ENCODE results near the gene CAV2. TPM values are rescaled to one million over a fixed set of nuclear protein-coding genes. Genes with fewer than 3 reads are reported as not detected.

The CAV2 gene
- polyA plus RNA-seq, 1 donor: 50.1 TPM

DNA sequence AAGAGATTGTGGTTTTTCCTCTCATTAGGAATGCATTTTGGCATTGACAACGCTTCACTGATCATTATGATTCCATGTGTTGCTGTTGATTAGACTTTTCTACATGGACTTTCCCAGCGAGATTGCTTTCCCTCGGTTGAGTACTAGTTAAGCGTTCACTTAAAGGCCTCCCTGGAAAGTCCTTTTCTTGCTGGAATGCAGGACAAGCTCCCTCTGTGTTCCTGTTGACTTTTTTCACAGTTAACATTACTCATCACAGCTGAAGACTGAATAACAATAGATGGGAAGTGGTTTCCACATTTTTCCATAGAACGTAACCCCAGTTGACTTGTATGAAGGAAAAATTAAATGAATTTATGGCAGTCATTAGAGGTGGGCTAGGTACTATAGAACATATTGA is 22.7 kb downstream of the CAV2 start:
- no peaks in the 10 kb centered on the region for H3K36me3 ChIP-seq (ENCODE audit: control insufficient read depth, insufficient read depth, low read length)
- no peak overlapping the region for H3K4me3 ChIP-seq (ENCODE audit: low read length)
- no CpG with 5 or more reads among the region's 5 CpGs for WGBS (ENCODE audit: insufficient coverage, low lambda C conversion rate)
- peaks cover 9% of the 10 kb centered on the region for H3K9me3 ChIP-seq (ENCODE audit: control insufficient read depth, low read depth, low read length)
- H3K4me1 ChIP-seq (ENCODE audit: control insufficient read depth, insufficient read depth, low read length): peaks cover 14% of the 10 kb centered on the region
- no peak overlapping the region for H3K27ac ChIP-seq (ENCODE audit: low read length)
- H3K27me3 ChIP-seq (ENCODE audit: control insufficient read depth, insufficient read depth, low read length): peaks cover 31% of the 10 kb centered on the region
- DNase-seq: no peak

DNA sequence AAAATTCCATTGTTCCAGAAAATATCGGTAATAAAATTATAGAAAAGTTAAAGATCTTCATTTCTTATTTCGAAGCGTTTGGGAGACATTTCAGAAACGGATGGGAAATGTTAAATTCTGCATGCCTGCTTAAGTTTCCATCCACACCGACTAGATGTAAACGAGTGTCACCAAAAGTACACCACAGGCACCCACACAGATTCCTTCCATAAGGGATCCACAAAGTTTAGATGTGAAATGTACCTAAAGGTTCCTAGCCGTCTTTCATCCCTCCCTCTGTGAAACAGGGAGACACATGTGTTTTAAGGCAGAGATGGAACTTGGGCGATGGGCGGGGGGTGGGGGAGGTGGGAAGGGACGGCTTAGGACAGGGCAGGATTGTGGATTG is 24.7 kb downstream of the CAV2 start:
- DNase-seq: no peak
- WGBS (ENCODE audit: insufficient coverage, low lambda C conversion rate): 65% methylated on average over 4 of the region's 10 CpGs
- peak overlapping the region; percentile 25 for H3K27ac ChIP-seq (ENCODE audit: low read length)
- H3K36me3 ChIP-seq (ENCODE audit: control insufficient read depth, insufficient read depth, low read length): no peaks in the 10 kb centered on the region
- H3K4me3 ChIP-seq (ENCODE audit: low read length): peak overlapping the region; percentile 69
- peaks cover 14% of the 10 kb centered on the region for H3K4me1 ChIP-seq (ENCODE audit: control insufficient read depth, insufficient read depth, low read length)
- H3K27me3 ChIP-seq (ENCODE audit: control insufficient read depth, insufficient read depth, low read length): peaks cover 31% of the 10 kb centered on the region
- peaks cover 9% of the 10 kb centered on the region for H3K9me3 ChIP-seq (ENCODE audit: control insufficient read depth, low read depth, low read length)

DNA sequence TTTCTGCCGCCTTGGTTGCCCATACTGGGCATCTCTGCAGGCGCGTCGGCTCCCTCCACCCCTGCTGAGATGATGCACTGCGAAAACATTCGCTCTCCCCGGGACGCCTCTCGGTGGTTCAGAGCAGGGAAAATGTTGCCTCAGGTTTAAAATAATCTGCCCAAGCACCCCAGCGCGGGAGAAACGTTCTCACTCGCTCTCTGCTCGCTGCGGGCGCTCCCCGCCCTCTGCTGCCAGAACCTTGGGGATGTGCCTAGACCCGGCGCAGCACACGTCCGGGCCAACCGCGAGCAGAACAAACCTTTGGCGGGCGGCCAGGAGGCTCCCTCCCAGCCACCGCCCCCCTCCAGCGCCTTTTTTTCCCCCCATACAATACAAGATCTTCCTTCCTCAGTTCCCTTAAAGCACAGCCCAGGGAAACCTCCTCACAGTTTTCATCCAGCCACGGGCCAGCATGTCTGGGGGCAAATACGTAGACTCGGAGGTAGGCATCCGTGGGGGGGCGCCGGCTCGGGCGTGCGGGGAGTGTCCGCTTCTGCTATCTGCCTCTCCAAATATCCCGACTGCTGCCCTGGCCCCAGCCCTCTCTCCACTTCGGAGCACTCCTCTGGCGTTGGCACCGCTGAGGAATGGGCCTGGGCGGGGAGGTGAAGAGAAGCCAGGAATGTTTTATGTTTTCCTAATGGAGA is 25.2 kb downstream of the CAV2 start, which contains the start of gene CAV1:
Gene CAV1 (plus strand): TSS at position 428 of the 689 bp plus-strand sequence. CDS start 27 bp downstream, at position 455.
- Histone ChIP-seq H3K36me3 (ENCODE audit: control insufficient read depth, insufficient read depth, low read length) (no peaks in the 10 kb centered on the region), H3K9me3 (ENCODE audit: control insufficient read depth, low read depth, low read length) (peaks cover 9% of the 10 kb centered on the region), H3K4me3 (ENCODE audit: low read length) (peak within 1 kb of the TSS; percentile 69), H3K27me3 (ENCODE audit: control insufficient read depth, insufficient read depth, low read length) (peaks cover 31% of the 10 kb centered on the region), H3K27ac (ENCODE audit: low read length) (peak within 1 kb of the TSS; percentile 46), H3K4me1 (ENCODE audit: control insufficient read depth, insufficient read depth, low read length) (peaks cover 14% of the 10 kb centered on the region)
- peak; percentile 56 to 69 for DNase-seq
- WGBS (ENCODE audit: insufficient coverage, low lambda C conversion rate): no CpG with 5 or more reads among the region's 42 CpGs

DNA sequence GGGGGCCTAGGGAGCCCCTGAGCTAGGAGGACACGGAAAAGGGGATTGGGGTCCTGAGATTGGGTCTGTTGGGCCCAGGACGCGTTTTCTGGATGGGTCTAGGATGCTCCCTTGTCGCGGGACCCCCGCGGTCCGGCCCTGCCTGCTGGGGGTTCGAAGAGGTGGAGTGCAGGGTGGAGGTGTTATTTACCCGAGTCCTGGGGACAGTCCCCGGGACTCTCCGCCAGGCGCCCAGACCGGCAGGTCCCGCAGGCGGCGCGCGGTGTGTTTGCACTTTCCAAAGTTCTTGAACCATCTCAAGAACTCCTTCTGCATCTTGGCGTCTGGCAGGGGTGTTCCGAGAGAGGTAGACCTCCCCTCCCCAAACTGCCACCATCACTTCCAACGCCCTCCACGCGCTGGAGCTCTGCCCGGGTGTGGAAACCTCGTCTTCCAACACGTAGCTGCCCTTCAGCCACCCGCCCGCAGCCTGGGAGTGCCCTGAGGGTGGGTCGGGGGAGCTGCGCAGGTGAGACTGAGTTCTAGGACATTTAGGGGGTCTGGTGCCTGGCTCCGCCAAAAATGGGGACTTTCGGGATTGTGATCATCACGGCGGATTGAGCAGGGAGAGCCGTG is 25.9 kb downstream of the CAV2 start:
- Histone ChIP-seq H3K36me3 (ENCODE audit: control insufficient read depth, insufficient read depth, low read length) (no peaks in the 10 kb centered on the region), H3K4me3 (ENCODE audit: low read length) (peak overlapping the region; percentile 69), H3K27me3 (ENCODE audit: control insufficient read depth, insufficient read depth, low read length) (peaks cover 31% of the 10 kb centered on the region), H3K27ac (ENCODE audit: low read length) (peak overlapping the region; percentile 46), H3K9me3 (ENCODE audit: control insufficient read depth, low read depth, low read length) (peaks cover 9% of the 10 kb centered on the region), H3K4me1 (ENCODE audit: control insufficient read depth, insufficient read depth, low read length) (peaks cover 14% of the 10 kb centered on the region)
- no CpG with 5 or more reads among the region's 36 CpGs for WGBS (ENCODE audit: insufficient coverage, low lambda C conversion rate)
- peak in 1 of 2 donors; percentile 40 for DNase-seq

DNA sequence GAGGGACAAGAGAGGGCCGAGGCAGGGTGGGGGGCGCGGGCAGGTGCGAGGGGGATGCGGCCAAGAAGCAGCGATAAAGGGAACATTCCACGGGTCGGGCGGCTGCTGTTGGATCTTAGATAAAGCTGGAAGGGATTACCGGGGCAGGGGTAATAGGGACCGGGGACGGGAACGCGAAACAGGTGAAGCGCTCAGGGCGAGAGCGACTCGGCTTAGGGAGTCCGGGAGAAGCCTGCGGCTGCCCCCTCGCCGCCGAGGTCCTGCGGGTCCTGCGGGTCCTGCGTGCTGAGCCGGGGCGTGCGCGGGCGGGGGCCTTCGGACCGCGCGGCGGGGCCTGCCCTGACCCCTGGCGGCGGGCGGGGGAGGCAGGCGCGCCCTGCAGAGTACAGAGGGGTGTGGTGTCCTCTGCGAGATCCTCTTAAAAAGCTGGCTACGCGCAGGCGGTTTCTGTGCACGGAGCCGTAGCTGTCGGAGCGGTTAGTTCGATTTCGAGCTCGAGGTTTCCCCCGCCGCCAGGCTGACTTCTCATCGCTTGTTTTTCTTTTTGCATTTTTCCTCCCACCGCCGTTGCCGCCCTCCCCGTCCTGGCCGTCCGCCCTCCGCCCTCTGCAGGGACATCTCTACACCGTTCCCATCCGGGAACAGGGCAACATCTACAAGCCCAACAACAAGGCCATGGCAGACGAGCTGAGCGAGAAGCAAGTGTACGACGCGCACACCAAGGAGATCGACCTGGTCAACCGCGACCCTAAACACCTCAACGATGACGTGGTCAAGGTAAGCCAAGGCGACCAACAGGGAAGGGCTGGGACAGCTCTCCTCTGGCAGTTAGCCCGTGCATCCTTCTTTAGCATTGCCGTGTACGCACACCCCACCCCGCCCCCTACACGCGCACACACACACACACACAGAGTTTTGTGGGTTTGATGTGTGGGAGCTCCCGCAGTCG is 26.6 kb downstream of the CAV2 start:
- H3K36me3 ChIP-seq (ENCODE audit: control insufficient read depth, insufficient read depth, low read length): no peaks in the 10 kb centered on the region
- peaks cover 14% of the 10 kb centered on the region for H3K4me1 ChIP-seq (ENCODE audit: control insufficient read depth, insufficient read depth, low read length)
- peaks cover 31% of the 10 kb centered on the region for H3K27me3 ChIP-seq (ENCODE audit: control insufficient read depth, insufficient read depth, low read length)
- peaks cover 9% of the 10 kb centered on the region for H3K9me3 ChIP-seq (ENCODE audit: control insufficient read depth, low read depth, low read length)
- peak overlapping the region; percentile 46 for H3K27ac ChIP-seq (ENCODE audit: low read length)
- peak in 1 of 2 donors; percentile 73 for DNase-seq
- WGBS (ENCODE audit: insufficient coverage, low lambda C conversion rate): no CpG with 5 or more reads among the region's 83 CpGs
- H3K4me3 ChIP-seq (ENCODE audit: low read length): peak overlapping the region; percentile 69

DNA sequence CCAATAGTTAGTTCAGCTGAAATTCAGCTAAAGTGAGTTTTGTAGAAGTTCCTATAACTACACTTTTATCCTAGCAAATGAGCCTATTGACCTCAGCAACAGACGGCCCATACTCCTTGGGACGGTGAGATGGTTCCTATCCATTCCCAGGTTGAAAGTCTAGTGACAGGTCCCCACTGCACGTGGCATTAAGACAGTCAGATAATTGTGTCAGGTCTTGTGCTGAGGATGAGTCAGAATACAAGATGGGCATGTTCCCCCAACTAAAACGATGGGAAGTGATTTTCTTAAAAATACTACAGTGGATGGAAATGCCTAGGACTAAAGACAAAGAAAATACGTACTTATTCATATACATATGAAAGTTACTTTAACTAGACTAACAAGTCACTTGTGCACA is 27.4 kb downstream of the CAV2 start:
- no peak overlapping the region for H3K27ac ChIP-seq (ENCODE audit: low read length)
- no peaks in the 10 kb centered on the region for H3K36me3 ChIP-seq (ENCODE audit: control insufficient read depth, insufficient read depth, low read length)
- peaks cover 9% of the 10 kb centered on the region for H3K9me3 ChIP-seq (ENCODE audit: control insufficient read depth, low read depth, low read length)
- H3K4me1 ChIP-seq (ENCODE audit: control insufficient read depth, insufficient read depth, low read length): peaks cover 14% of the 10 kb centered on the region
- peaks cover 31% of the 10 kb centered on the region for H3K27me3 ChIP-seq (ENCODE audit: control insufficient read depth, insufficient read depth, low read length)
- no CpG with 5 or more reads among the region's 5 CpGs for WGBS (ENCODE audit: insufficient coverage, low lambda C conversion rate)
- H3K4me3 ChIP-seq (ENCODE audit: low read length): peak overlapping the region; percentile 69
- DNase-seq: peak in 1 of 2 donors; percentile 24

DNA sequence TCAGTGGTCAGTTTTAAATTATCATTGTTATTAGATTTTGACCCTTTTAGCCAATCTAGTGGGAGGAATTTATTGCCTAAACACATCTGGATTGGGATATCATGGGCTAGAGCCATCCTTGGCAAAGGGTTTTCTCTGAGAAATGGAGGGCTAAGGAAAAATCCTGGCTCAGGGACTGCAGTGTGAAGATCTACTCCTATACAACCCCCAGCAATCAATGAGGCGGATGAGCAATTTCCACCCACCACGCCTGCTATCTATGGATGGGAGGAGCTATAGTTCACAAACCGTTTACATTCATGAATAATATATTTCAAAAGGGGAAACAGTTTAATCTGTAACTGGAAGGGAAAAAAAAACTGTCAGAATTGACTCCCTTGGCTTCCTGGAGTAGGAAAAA is 28.0 kb downstream of the CAV2 start:
- Histone ChIP-seq H3K4me1 (ENCODE audit: control insufficient read depth, insufficient read depth, low read length) (peaks cover 14% of the 10 kb centered on the region), H3K36me3 (ENCODE audit: control insufficient read depth, insufficient read depth, low read length) (no peaks in the 10 kb centered on the region), H3K27ac (ENCODE audit: low read length) (no peak overlapping the region), H3K27me3 (ENCODE audit: control insufficient read depth, insufficient read depth, low read length) (peaks cover 31% of the 10 kb centered on the region), H3K9me3 (ENCODE audit: control insufficient read depth, low read depth, low read length) (peaks cover 9% of the 10 kb centered on the region), H3K4me3 (ENCODE audit: low read length) (peak overlapping the region; percentile 13)
- WGBS (ENCODE audit: insufficient coverage, low lambda C conversion rate): 0% methylated on average over 1 of the region's 3 CpGs
- no peak for DNase-seq

DNA sequence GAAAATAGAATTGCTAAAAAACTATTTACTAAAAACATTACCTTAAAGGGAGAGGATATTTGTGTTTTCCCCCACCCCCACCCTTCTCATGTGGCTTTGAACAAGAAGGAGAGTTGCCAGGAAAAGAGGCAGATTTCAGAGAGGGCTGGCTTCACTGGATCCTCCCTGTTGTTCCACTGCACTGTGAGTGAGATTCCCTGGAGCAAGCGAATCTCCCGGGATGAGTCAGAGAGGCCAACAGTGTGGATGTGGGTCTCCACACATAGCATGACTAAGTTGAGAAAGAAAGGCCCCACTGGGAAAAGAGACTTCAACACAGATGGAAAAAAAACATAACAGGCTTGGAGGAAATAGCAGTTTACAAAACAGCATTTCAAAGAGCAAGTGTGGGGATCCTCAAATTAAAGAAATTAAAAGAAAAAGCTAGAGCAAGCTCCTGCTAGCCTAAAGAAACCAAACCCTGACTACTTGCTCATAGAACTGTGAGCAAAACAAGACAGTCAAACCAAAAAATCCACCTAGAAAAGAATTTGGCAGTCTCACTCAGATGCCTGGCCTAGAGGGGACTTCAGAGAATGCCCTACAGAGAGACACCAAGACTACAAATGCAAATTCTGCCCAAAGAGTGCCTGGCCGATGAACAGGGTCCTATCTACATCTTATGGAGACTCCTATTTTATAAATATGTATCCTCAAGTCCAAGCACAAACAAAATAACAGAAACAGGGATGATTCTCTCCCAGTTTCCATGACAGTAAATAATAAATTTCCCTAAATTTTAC is 28.7 kb downstream of the CAV2 start:
- Histone ChIP-seq H3K36me3 (ENCODE audit: control insufficient read depth, insufficient read depth, low read length) (no peaks in the 10 kb centered on the region), H3K27ac (ENCODE audit: low read length) (no peak overlapping the region), H3K27me3 (ENCODE audit: control insufficient read depth, insufficient read depth, low read length) (peaks cover 31% of the 10 kb centered on the region), H3K4me1 (ENCODE audit: control insufficient read depth, insufficient read depth, low read length) (peaks cover 14% of the 10 kb centered on the region), H3K4me3 (ENCODE audit: low read length) (no peak overlapping the region), H3K9me3 (ENCODE audit: control insufficient read depth, low read depth, low read length) (peaks cover 9% of the 10 kb centered on the region)
- no CpG with 5 or more reads among the region's 3 CpGs for WGBS (ENCODE audit: insufficient coverage, low lambda C conversion rate)
- DNase-seq: no peak

DNA sequence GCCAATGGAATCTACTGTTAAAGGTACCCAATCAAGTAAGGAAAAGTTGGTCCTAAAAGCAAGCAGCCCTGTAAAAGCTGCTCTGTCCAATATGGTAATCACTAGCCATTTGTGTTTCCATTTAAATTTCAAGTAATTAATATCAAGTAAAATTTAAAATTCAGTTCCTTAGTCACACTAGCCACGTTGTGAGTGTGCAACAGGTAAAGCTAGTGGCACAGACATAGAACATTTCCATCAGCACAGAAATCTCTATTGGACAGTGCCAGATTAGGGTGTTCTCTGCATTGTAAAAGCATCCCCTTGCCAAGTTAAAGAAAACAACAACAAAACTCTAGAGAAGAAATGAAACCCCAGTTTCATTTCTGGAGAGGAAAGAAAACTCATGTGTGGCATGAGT is 29.7 kb downstream of the CAV2 start:
- Histone ChIP-seq H3K4me1 (ENCODE audit: control insufficient read depth, insufficient read depth, low read length) (peaks cover 14% of the 10 kb centered on the region), H3K27ac (ENCODE audit: low read length) (no peak overlapping the region), H3K9me3 (ENCODE audit: control insufficient read depth, low read depth, low read length) (peaks cover 9% of the 10 kb centered on the region), H3K4me3 (ENCODE audit: low read length) (no peak overlapping the region), H3K36me3 (ENCODE audit: control insufficient read depth, insufficient read depth, low read length) (no peaks in the 10 kb centered on the region), H3K27me3 (ENCODE audit: control insufficient read depth, insufficient read depth, low read length) (peaks cover 25% of the 10 kb centered on the region)
- no peak for DNase-seq
- no CpG with 5 or more reads among the region's 1 CpG for WGBS (ENCODE audit: insufficient coverage, low lambda C conversion rate)

All from large intestine (tissue), 3 donors.